Stimulated activated CD4-positive, alpha-beta T cell treated with anti-CD3 and anti-CD28 coated beads, Interleukin-2, amount 100 ng/mL, for 4 hours (primary cell): Measurements from ENCODE around the gene YPEL2.
"Not testable (repeated sequence)": the region's sequence is repeated elsewhere in the genome, so short reads cannot be mapped to it uniquely, and the experiment has no call there.

ENCODE experiments used
- DNase-seq: peaks from one replicate; pipeline ENCODE4 v3.0.0-alpha.2; 2020; ENCODE audit warnings: low read depth

YPEL2 gene, protein sequence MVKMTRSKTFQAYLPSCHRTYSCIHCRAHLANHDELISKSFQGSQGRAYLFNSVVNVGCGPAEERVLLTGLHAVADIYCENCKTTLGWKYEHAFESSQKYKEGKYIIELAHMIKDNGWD

DNA sequence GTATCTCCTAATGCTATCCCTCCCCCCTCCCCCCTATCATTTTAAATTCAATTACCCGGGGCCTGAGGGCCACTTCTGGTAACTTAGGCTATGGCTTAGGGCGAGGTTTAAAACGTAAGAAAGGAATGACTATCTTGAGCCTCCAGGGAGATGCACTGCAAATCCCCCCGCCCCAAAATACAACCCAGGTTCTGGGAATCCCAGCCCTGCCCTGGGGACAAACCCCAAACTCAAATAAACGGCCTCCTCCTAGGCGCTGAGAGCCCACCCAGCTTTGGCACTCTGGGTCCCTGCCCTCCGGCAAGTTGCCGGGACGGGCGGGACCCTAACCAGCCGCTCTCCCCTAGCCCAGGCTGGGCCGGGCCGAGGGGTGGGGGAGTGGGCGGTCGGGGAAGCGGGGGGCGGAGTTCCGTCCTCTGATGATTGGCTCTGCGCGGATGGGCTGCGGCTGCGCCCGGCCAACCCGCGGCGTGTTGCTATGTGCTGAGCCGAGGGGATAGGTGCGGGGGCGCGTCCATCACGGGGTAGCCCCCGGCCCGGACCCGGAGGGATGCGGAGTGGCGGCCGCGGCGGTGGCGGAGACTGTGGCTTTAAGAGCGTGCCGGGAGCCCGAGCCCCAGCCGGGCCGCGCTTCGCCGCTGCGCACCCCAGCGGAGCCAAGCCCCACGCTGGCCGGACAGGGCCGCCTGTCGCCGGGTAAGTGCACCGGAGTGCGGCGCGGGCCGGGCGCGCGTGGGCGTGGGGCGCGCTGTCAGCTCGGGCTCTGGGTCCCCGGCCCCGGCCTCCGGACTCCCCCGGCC is at the start of gene YPEL2:
TSS of gene YPEL2 (plus strand) at position 527 of the 800 bp plus-strand sequence. CDS start 21,755 bp downstream, outside the sequence.
- peak; percentile 77 for DNase-seq

DNA sequence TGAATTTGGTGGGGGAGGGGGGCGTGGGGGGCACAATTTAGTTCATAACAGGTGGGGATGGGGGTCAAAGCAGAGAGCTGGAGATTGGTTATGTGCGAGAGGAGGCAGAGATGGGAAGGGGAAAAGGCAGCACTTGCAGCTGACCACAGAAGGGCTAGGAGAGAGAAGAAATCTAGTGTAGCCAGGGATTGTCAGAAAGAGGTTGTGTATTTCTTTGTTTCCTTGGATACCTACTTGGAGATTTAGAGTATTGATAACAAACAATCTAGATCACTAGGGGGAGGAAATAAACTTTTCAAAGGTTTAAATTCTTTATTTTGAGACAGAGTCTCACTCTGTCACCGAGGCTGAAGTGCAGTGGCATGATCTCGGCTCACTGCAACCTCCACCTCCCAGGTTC is 47.1 kb upstream of the YPEL2 start:
- no peak for DNase-seq

DNA sequence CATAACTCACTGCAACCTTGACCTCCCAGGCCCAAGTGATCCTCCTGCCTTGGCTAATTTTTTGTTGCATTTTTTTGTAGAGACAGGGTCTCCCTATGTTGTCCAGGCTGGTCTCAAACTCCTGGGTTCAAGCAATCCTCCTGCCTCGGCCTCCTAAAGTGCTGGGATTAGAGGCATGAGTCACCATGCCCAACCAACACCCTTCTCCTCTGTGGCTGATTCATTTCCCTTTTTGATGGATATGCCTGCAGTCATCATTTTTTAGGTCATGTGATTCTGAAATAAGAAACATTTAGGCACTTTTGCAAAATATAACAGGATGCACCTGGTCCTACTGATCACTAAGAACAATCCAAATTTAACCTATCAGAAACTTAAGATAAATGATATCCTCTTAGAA is 44.0 kb upstream of the YPEL2 start:
- no peak for DNase-seq

DNA sequence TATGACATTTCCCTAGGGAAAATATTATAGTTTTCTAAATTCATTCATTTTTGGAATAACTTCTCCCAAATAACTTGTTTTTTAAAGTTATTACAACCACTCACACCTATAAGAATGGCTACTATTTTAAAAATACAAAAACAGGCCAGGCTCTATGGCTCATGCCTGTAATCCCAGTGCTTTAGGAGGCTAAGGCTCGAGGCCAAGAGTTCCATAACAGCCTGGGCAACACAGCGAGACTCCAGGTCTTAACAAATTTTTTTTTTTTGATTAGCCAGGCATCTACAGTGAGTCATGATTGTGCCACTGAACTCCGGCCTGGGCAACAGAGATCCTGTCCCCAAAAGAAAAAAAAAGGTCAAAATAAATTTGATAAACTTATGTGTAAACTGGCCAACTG is 43.6 kb upstream of the YPEL2 start:
- no peak for DNase-seq

DNA sequence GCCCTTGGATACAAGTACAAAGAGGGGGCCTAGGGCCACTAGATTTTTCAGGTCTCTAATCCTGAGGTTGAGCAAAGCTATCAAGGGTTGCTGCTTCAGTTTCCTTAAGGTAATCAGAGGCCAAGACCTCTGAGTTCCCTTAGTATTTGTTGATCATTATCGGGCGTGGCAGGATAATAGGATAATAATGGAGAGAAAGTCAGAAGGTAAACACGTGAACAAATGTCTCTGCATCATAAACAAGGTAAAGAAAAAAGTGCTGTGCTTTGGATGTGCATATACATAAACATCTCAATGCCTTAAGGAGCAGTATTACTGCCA is 41.5 kb upstream of the YPEL2 start:
- DNase-seq: no peak

DNA sequence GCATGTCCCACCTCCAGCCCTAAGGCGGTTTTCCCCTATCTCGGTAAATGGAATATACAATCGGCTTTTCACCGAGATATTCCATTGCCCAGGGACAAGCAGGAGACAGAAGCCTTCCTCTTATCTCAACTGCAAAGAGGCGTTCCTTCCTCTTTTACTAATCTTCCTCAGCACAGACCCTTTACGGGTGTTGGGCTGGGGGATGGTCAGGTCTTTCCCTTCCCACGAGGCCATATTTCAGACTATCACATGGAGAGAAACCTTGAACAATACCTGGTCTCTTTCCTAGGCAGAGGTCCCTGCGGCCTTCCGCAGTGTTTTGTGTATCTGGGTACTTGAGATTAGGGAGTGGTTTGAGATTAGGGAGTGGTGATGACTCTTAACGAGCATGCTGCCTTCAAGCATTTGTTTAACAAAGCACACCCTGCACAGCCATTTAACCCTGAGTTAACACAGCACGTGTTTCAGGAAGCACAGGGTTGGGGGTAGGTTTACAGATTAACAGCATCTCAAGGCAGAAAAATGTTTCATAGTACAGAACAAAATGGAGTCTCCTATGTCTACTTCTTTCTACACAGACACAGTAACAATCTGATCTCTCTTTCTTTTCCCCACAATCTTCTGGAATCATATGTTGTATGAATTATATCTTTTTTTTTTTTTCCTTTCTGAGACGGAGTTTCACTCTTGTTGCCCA is 41.0 kb upstream of the YPEL2 start:
- DNase-seq: not testable (repeated sequence)

DNA sequence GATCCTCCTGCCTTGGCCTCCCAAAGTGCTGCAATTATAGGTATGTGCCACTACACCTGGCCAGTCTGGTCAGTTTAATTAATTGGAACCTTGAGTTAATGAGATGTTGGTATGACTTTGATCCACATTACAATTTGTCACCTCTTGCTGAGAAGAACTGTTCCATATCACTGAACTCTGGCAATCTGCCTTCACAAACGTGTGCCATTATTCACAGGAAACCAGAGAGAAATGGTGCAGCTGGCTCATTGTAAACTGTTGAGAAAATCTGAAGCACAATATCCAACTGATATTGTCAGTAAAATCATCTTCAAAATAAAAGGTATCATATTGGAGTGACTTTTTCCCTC is 39.3 kb upstream of the YPEL2 start:
- no peak for DNase-seq

DNA sequence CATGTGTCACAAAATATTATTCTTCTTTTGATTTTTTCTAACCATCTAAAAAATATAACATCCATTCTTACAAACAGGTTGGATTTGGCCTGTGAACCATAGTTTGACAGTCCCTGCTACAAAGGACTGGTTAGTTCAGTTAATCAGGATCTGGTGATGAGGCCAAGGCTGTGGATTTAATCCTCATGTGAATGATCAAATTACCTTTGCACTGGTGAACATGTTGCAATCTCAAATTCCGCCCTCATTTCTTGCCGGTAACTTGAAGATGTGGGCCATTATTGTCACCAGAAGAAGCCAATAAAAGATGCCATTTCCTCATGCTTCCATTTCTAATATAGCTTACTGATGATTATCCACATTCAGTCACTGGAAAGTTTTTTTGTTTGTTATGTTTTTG is 35.3 kb upstream of the YPEL2 start:
- no peak for DNase-seq

DNA sequence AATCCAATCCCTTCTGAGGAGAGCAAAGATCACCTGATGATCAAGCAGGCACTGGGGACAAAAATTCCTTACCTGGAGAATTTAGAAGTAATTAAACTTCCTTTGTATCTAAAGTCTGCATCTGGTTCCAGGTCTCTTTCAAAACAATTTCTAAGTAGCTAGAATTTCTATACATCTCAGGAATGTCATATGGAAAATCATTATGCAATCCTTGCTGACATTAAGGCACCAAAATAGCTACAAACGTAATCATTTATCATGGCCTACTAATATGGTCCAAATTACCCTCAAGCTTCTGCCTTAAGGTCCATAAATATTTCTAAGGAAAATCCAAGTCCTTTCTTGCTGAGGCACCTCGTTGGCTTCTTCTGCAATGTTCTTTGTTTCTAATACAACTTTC is 32.9 kb upstream of the YPEL2 start:
- DNase-seq: no peak

DNA sequence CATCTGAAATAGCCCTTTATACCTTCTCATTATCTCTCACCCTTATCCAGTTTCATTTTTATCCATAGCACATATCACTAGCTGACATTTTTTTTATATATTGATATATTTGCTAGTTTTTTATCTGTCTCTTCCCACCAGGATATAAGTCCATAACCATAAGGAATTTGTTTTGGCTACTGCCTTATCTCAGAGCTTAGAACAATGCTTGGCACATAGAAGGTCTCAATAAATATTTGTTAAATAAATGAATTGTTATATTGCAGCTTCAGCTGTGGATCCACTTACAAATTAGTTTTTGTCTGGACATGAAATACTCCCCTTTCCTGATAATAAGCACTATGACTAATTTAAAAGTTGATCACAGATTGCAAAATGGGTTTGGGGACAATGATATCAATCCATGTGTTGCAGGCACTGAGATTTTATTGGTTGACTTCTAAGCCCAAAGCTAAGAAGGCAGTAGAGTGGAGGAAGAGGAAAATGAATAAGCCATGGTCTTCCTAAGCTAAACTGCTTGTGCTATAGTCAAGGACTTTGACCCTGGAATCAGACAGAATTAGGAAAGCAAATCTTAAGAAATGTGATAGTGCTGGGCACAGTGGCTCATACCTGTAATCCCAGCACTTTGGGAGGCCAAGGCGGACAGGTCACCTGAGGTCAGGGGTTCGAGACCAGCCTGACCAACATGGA is 31.9 kb upstream of the YPEL2 start:
- DNase-seq: no peak

DNA sequence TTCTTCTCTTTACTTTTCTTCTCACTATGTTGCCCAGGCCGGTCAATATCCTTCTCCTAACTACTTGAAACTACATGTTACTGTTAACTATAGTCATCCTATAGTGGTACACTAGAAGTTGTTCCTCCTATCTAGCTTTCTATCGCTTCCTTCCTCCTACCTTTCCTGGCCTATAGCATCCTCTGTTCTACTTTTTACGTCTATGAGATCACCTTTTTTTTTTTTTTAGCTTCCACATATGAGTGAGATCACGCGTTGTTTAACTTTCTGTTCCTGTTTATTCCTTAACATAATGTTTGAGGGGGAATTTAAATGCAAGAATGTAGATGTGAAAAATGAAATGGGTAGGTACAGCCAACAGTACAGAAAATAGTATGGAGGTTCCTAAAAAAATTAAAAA is 30.5 kb upstream of the YPEL2 start:
- no peak for DNase-seq

DNA sequence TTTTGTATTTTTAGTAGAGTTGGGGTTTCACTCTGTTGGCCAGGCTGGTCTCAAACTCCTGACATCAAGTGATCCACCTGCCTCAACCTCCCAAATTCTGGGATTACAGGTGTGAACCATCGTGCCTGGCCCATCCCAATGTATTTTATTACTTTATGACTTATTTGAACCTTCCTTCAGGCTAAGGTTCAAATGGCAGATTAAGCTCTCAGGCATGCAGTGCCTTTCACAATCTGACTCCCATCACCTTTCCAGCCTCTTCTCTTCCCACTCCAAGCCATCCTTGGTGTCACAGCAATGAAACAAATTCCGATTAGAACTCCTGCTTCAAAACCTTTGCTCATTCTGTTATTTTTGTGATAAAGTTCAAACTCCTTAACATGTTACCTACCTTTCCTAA is 26.6 kb upstream of the YPEL2 start:
- DNase-seq: no peak

DNA sequence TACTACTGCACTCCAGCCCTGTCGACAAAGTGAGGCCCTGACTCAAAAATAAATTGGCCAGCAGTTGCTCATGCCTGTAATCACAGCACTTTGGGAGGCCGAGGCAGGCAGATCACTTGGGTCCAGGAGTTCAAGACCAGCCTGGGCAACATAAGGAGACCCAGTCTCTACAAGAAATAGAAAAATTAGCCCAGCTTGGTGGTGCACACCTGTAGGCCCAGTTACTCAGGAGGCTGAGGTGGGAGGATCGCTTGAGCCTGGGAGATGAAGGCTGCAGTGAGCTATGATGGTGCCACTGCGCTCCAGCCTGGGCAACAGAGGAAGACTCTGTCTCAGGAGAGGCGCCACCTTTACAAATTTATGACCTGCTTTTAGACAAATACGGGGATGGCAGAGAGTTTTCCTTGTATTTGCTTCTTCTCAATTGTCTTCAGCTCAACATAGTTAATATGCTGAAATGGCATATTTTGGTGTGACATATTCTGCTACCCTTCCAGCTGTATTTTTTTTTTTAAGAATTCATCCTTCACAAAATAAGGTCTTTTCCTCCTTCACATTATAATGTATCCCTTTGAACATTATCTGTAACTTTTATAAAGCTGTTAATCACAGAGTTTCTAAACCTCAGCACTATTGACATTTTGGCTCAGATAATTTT is 21.1 kb upstream of the YPEL2 start:
- no peak for DNase-seq

DNA sequence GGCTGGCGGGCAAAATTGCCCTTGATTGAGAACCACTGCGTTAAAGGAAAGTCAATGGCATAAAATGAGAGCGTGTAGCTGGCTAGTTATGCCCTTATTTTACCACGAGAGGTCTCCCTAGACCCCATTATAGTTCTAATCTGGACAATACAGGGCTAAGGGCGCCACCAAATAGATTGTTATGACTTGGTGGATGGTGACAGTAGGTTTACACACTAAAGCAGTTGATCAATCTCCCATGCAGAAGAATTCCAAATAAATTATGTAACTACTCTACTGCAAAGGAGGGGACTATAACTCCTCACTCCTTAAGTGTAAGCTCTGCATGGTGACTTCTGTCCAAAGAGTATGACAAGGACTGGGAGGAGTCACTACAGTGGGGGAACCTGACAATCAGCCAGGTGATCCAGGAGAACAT is 20.4 kb upstream of the YPEL2 start:
- peak; percentile 28 for DNase-seq

DNA sequence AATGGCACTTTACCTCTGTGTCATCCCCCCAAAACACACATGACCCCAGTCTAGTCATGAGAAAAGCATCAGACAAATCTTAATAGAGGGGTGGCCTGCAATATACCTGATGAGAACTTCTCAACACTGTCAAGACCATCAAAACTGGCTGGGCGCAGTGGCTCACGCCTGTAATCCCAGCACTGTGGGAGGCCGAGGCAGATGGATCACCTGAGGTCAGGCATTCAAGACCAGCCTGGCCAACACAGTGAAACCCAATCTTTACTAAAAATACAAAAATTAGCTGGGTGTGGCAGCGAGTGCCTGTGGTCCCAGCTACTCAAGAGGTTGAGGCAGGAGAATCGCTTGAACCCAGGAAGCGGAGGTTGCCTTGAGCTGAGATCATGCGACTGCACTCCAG is 19.9 kb upstream of the YPEL2 start:
- not testable (repeated sequence) for DNase-seq

DNA sequence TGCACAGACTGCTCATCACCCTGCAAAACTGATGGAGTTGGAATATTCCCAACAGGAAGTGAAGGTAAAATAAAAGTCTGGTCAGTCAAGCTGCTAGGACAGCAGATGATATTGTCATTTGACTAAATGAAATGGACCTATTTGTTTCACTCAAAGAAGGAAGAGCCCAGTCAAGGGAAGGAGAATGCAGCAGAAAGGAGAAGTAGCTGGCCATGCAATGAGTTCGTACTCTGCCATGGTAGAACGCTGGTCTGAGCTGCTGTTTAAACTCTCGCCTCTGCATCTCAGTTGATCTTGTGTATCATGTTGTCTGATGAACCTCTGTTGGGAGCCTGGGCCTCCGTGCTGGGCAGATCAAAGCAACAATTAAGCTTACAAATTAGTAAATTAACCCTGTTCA is 15.6 kb upstream of the YPEL2 start:
- DNase-seq: no peak

DNA sequence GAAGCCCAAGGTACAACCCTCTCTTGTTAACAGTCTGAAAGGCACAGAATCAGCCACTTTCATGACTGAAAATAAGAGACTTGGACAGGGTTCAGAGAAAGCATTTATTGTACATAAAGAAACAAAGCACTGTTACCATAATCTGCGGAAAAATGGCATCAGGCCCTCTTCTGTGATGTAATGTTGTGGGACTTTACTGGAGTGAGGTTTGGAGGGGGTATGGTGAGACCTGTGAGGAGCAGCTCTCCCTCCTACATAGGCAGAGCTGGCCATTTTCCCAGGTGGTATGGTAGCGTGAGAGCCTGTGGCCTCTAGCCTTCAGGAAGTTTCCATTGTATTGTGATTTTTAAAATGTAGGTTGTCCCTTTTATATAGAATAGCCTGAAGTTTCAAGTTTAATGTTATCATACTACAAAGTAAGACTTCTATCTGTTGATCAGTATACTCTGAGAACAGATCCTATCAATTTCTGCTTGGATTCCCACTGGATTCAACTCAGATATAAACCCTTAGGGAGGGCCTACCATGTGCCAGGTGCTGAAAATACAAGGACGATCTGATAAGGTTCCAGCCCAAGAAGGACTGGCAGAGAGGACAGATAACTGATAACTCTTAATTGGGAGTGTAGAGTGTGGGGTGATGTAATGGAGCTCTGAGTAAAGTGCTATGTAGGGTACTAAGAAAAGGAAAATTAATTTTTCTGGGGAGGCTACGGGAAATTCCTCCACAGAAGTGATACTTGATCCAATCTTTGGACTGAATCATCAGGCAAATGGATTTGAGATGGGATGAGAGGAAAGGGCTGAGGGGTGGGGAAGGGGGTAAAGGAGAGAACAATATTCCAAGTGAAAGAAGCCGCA is 4.1 kb upstream of the YPEL2 start:
- DNase-seq: no peak

DNA sequence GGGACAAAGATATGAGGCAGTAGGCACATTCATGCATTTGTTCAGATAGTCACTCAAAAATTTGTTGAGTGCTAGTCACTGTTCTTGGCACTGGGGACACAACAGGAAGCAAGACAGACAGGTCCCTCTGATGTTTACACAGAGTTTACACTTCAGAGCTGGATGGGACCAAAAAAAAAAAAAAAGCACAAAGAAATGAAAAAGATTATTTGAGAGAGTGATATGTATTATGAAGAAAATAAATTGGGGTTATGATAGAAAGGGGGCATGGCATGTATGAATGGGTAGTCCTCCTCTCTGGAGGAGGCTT is 3.5 kb upstream of the YPEL2 start:
- no peak for DNase-seq

DNA sequence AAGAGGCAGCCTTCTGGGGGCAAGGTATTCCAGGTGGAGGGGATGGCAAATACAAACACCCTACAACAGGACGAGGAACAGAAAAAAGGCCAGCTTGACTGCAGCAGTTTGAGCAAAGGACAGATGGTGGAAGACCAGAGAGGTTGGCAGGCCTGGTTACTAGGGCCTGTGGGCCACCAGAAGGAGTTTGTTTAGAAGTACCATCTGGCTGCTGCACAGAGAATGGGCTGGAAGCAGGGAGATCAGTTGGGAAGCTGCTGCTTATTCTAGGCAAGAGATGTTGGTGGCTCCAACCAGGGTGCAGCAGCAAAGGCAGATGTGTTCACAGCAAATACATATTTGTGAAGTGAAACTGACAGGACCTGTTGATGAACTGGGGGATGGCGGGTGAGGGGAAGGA is 2.9 kb upstream of the YPEL2 start:
- no peak for DNase-seq

DNA sequence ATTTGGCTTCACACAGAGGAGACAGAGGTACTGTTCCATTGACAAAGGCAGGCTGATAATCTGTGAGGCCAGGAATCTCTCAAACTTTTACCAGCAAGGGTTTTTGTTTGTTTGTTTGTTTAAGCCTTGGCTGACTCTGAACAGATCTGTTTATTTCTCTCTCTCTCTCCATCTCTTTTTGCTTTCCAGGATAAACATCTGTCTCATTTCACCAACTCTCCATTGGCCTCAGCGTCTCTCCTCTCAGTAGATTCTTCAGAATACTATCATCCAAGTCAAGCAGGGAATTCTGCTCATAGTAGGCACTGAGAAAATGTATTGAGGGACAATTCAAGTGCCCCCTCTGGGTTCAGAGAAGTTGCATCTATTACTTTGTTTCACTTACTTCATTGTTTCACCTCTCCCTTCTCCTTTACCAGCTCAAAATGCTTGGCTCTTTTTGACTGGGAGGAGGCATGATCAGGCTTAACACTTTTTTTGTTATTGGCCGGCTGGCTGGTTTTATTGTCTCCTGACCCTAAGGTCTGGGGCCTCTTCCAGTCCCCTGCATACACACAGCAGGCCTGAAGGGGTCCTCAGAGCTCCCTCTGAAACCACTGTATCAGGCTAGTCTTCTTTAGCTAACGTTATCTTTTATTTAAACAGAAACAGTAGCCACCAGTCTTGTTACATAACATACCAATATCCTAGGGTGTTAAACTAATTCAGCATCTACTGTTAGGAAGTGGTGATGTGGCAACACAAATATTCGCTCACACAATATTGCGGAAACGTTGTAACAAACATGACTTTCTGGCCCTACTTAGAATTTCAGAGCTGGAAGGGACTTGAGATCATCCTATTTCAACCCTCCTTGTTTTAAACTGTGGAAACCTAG is 2.0 kb upstream of the YPEL2 start:
- no peak for DNase-seq
